Kidney (tissue), 14 donors: Measurements from ENCODE around the gene RNF213. TPM values are rescaled to one million over a fixed set of nuclear protein-coding genes. Genes with fewer than 3 reads are reported as not detected.

Experiments
- DNase-seq, 5 donors: peaks; one replicate each; pipeline ENCODE4 v3.0.0-alpha.2; 2013 to 2020
- FAIRE-seq: peaks from 2 replicates; lab custom pipeline; 2012; peaks lifted over from hg19 to GRCh38; lab: Jason Lieb, UNC
- H3K27ac ChIP-seq, 2 donors: one replicate each; pipeline ENCODE4 v1.7.0; 2013; ENCODE audit warnings: low read depth in 2 of 2, low read length in 2 of 2, inconsistent platforms in 1 of 2
- H3K27me3 ChIP-seq: one replicate; pipeline ENCODE4 v1.7.1; 2013; ENCODE audit warnings: low read length, inconsistent platforms; ENCODE audit not compliant: control insufficient read depth, insufficient read depth
- H3K36me3 ChIP-seq, 3 donors: one replicate each; pipeline versions ENCODE4 v1.7.0 to v1.7.1; 2013; ENCODE audit warnings: low read length in 3 of 3, control low read depth in 1 of 3, inconsistent platforms in 1 of 3; ENCODE audit not compliant: insufficient read depth in 3 of 3, control insufficient read depth in 2 of 3
- H3K4me1 ChIP-seq, 3 donors: one replicate each; pipeline versions ENCODE4 v1.7.0 to v1.7.1; 2013; ENCODE audit warnings: low read length in 3 of 3, inconsistent platforms in 1 of 3, low read depth in 1 of 3; ENCODE audit not compliant: control insufficient read depth in 2 of 3, insufficient read depth in 2 of 3
- H3K4me3 ChIP-seq, 3 donors: one replicate each; pipeline versions ENCODE4 v1.7.0 to v1.8.1; 2013; ENCODE audit warnings: low read length in 3 of 3, control low read depth in 1 of 3, inconsistent platforms in 1 of 3
- H3K9ac ChIP-seq, 3 donors: one replicate each; pipeline versions ENCODE4 v1.7.0 to v1.7.1; 2013; ENCODE audit warnings: low read length in 3 of 3, control low read depth in 1 of 3, inconsistent platforms in 1 of 3
- H3K9me3 ChIP-seq, 3 donors: one replicate each; pipeline versions ENCODE4 v1.7.0 to v1.7.1; 2013; ENCODE audit warnings: low read length in 3 of 3, control low read depth in 1 of 3, inconsistent platforms in 1 of 3; ENCODE audit not compliant: control insufficient read depth in 2 of 3, insufficient read depth in 1 of 3
- intact Hi-C: fragments of 100-400 bp; cut with DNase I; formaldehyde crosslinking; loops from one replicate; pipeline ENCODE4 v1.11.1; 2022
- polyA plus RNA-seq: library from polyadenylated mRNA; stranded (reverse); fragments of 350-450 nt; fragmentation: Illumina TruSeq; extraction: RNeasy Lipid Tissue Mini Kit (QIAGEN cat#74804); gene quantifications from one replicate; pipeline ENCODE4 v1.2.3, GENCODE V29; 2014; ENCODE audit warnings: low read depth, low replicate concordance; ENCODE audit not compliant: insufficient read depth
- total RNA-seq: library from RNA; stranded (reverse); fragmentation: NEBNext Ultra II Directional; extraction: Animal tissue kit (Norgen Biotek cat#: 25700); gene quantifications from one replicate; pipeline ENCODE4 v1.2.1, GENCODE V29; 2021
- TF ChIP-seq, protein P1 (sequence below): IDR thresholded peaks from 3 replicates; pipeline ENCODE4 v1.5.1; 2012; ENCODE audit warnings: mild to moderate bottlenecking, moderate library complexity, borderline replicate concordance; ENCODE audit not compliant: insufficient read depth; ENCODE audit errors: extremely low read depth
- donor health status: control.
- donor health status: control.
- donor health status: control.
- donor health status: control.
- donor health status: control.
- donor health status: DM: yes; HTN: yes; CAD: no.
- donor health status: Normal renal cell carcinoma (clear cell type).

The RNF213 gene
- total and polyA plus RNA-seq, 2 donors from 2014 or later = 43.4 to 276 TPM

DNA sequence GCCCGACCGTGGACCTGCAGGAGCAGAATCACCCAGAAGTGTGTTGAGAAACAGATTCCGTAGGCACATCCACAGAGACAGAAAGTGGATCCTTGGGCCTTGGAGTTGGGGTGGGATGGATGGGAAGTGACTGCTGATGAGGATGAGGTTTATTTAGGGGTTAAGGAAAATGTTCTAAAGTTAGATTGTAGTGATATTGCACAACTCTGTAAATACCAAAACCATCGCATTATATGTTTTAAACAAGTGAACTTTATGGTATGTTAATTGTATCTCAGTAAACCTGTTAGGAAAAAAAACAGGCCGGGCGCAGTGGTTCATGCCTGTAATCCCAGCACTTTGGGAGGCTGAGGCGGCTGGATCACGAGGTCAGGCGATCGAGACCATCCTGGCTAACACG is 157.9 kb downstream of the RNF213 start:
- DNase-seq (no peak), FAIRE-seq (no peak)
- intact Hi-C loops = no loop called here
- Histone ChIP-seq H3K36me3 (peaks cover 0 to 4% (median 3%) of the 10 kb centered on the region in 3 donors), H3K4me1 (peaks cover 0 to 13% (median 3%) of the 10 kb centered on the region in 3 donors), H3K27ac (no peak overlapping the region), H3K4me3 (no peak overlapping the region), H3K27me3 (no peaks in the 10 kb centered on the region), H3K9ac (no peak overlapping the region), H3K9me3 (no peaks in the 10 kb centered on the region)
- TF ChIP-seq, protein P1, sequence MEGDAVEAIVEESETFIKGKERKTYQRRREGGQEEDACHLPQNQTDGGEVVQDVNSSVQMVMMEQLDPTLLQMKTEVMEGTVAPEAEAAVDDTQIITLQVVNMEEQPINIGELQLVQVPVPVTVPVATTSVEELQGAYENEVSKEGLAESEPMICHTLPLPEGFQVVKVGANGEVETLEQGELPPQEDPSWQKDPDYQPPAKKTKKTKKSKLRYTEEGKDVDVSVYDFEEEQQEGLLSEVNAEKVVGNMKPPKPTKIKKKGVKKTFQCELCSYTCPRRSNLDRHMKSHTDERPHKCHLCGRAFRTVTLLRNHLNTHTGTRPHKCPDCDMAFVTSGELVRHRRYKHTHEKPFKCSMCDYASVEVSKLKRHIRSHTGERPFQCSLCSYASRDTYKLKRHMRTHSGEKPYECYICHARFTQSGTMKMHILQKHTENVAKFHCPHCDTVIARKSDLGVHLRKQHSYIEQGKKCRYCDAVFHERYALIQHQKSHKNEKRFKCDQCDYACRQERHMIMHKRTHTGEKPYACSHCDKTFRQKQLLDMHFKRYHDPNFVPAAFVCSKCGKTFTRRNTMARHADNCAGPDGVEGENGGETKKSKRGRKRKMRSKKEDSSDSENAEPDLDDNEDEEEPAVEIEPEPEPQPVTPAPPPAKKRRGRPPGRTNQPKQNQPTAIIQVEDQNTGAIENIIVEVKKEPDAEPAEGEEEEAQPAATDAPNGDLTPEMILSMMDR = no peak

DNA sequence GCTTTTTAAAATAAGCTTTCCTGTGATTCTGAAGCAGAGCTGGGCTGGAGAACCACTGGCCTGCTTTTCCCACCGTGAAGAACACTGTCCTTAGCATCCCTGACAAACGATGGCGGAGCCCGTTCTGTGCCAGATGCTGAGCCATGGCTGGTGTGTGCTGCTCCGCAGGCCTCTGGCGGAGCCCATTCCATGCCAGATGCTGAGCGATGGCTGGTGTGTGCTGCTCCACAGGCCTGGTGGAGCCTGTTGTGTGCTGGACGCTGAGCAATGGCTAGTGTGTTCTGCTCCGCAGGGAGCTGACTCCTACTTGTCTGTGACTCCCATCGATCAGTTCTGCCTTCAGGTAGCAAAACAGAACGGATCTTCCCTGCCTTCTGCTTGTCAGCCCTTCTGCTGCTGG is 158.6 kb downstream of the RNF213 start:
- no peak for FAIRE-seq
- TF ChIP-seq, protein P1 = no peak
- intact Hi-C loops = no loop called here
- Histone ChIP-seq H3K9ac (no peak overlapping the region), H3K4me1 (peaks cover 0 to 13% (median 3%) of the 10 kb centered on the region in 3 donors), H3K27me3 (no peaks in the 10 kb centered on the region), H3K4me3 (no peak overlapping the region), H3K27ac (no peak overlapping the region), H3K36me3 (peaks cover 0 to 4% (median 3%) of the 10 kb centered on the region in 3 donors), H3K9me3 (no peaks in the 10 kb centered on the region)
- DNase-seq = no peak

DNA sequence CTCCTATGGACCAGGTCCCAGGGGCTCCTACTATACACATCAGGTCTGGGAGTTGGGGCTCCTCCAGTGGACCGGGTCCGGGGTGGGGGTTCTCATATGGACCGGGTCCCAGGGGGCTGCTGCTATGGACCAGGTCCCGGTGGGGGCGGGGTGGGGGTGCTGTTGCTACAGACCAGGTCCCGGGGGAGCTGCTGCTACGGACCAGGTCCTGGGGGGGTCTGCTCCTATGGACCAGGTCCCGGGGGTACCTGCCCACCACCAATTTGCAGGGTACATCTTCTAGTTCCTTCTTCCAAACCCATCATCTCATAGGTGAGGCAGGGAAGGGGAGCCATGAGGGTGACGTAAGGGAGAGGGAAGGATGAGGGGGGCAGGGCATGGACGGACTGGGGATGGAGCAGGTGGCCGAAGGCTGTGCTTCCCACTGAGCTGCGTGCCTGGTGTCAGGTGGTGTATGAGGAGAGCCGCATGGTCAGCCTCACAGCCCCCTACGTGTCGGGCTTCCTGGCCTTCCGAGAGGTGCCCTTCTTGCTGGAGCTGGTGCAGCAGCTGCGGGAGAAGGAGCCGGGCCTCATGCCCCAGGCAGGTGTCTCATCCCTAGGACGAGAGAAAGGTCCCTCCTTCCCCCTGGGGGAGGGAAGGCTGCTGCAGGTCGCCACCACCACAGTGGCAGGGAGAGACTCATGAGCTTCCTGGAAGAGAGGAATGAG is 160.9 kb downstream of the RNF213 start:
- H3K27ac ChIP-seq = no peak overlapping the region
- peak in 1 of 5 donors; percentile 76 for DNase-seq
- peaks cover 0 to 4% (median 3%) of the 10 kb centered on the region in 3 donors for H3K36me3 ChIP-seq
- peaks cover 0 to 4% (median 0%) of the 10 kb centered on the region in 3 donors for H3K4me1 ChIP-seq
- intact Hi-C loops = loop anchor here (10.0 kb wide), 2 partner anchors 153 to 543 kb away; no protein-coding TSS in a partner anchor
- no peaks in the 10 kb centered on the region for H3K9me3 ChIP-seq
- no peak overlapping the region for H3K4me3 ChIP-seq
- H3K9ac ChIP-seq = no peak overlapping the region
- no peak for FAIRE-seq
- no peaks in the 10 kb centered on the region for H3K27me3 ChIP-seq
- TF ChIP-seq, protein P1 = no peak
